Upper lobe of left lung (tissue), 6 donors: ENCODE measurements around the gene NPC1L1. TPM values are rescaled to one million over a fixed set of nuclear protein-coding genes. Genes with fewer than 3 reads are reported as not detected.
A peak's percentile ranks its signal among the peaks of the same experiment; 100 is the strongest.

Experiments
- ATAC-seq, 2 donors: fragments of 200-7000 bp; cut with Tn5 transposase; one replicate each; pipeline ENCODE4 v1.9.1; 2022; ENCODE audit warnings: mild to moderate bottlenecking in 2 of 2, moderate library complexity in 2 of 2; ENCODE audit not compliant: low FRiP score in 2 of 2
- DNase-seq, 2 donors: peaks; one replicate each; pipeline ENCODE4 v3.0.0-alpha.2; 2019 to 2020
- H3K27ac ChIP-seq, 4 donors: fragments of 200-600 bp; sonication (generic); one replicate each; pipeline ENCODE4 v1.5.1; 2016 to 2019
- H3K27me3 ChIP-seq, 4 donors: fragments of 200-600 bp; sonication (generic); one replicate each; pipeline ENCODE4 v1.5.1; 2017 to 2019
- H3K36me3 ChIP-seq, 4 donors: fragments of 200-600 bp; sonication (generic); one replicate each; pipeline ENCODE4 v1.5.1; 2016 to 2019
- H3K4me1 ChIP-seq, 4 donors: fragments of 200-600 bp; sonication (generic); one replicate each; pipeline ENCODE4 v1.5.1; 2018 to 2019
- H3K4me3 ChIP-seq, 4 donors: fragments of 200-600 bp; sonication (generic); one replicate each; pipeline ENCODE4 v1.5.1; 2017 to 2019; ENCODE audit warnings: mild to moderate bottlenecking in 2 of 4, moderate library complexity in 1 of 4
- H3K9me3 ChIP-seq, 4 donors: fragments of 200-600 bp; sonication (generic); one replicate each; pipeline ENCODE4 v1.5.1; 2018 to 2019
- EP300 ChIP-seq, 4 donors: sonication (generic); formaldehyde crosslinking; IDR thresholded peaks; one replicate each; pipeline ENCODE4 v1.5.1; 2017; ENCODE audit warnings: antibody characterized with exemption in 4 of 4, control low read depth in 2 of 4
- POLR2A ChIP-seq, 4 donors: fragments of 450-650 bp; IDR thresholded peaks; one replicate each; pipeline ENCODE4 v1.5.1; 2016 to 2017; ENCODE audit warnings: antibody characterized with exemption in 4 of 4, mild to moderate bottlenecking in 2 of 4
- POLR2AphosphoS5 ChIP-seq, 2 donors: sonication (generic); formaldehyde crosslinking; IDR thresholded peaks; one replicate each; pipeline ENCODE4 v1.5.1; 2017; ENCODE audit warnings: antibody characterized with exemption in 2 of 2
- WGBS, 2 donors: methylation state at CpG; one replicate each; pipeline ENCODE4 v1.1.5; 2017 to 2018; 5-methylcytosine and 5-hydroxymethylcytosine counted together
- total RNA-seq, 6 donors: library from RNA; depleted of rRNA in 4 of 6; stranded (reverse); fragments of >200 nt in 4 of 6; gene quantifications; one replicate each; pipeline versions ENCODE4 v1.1.0 to v1.2.1, GENCODE V29; 2016 to 2021
- TF ChIP-seq, protein P1 (sequence below), 6 experiments: fragments of 450-650 bp in 4 of 6; fragments of 200-600 bp in 2 of 6; sonication (generic) in 2 of 6; IDR thresholded peaks; one replicate each; pipeline ENCODE4 v1.5.1; 2016 to 2019; ENCODE audit warnings: antibody characterized with exemption in 6 of 6
- donor health status: DM: no; HTN: no; CAD: no; lungs with moderate emphysema.
- donor health status: DM: no; HTN: yes; CAD: no; lungs with severe emphysema.

NPC1L1 gene, protein sequence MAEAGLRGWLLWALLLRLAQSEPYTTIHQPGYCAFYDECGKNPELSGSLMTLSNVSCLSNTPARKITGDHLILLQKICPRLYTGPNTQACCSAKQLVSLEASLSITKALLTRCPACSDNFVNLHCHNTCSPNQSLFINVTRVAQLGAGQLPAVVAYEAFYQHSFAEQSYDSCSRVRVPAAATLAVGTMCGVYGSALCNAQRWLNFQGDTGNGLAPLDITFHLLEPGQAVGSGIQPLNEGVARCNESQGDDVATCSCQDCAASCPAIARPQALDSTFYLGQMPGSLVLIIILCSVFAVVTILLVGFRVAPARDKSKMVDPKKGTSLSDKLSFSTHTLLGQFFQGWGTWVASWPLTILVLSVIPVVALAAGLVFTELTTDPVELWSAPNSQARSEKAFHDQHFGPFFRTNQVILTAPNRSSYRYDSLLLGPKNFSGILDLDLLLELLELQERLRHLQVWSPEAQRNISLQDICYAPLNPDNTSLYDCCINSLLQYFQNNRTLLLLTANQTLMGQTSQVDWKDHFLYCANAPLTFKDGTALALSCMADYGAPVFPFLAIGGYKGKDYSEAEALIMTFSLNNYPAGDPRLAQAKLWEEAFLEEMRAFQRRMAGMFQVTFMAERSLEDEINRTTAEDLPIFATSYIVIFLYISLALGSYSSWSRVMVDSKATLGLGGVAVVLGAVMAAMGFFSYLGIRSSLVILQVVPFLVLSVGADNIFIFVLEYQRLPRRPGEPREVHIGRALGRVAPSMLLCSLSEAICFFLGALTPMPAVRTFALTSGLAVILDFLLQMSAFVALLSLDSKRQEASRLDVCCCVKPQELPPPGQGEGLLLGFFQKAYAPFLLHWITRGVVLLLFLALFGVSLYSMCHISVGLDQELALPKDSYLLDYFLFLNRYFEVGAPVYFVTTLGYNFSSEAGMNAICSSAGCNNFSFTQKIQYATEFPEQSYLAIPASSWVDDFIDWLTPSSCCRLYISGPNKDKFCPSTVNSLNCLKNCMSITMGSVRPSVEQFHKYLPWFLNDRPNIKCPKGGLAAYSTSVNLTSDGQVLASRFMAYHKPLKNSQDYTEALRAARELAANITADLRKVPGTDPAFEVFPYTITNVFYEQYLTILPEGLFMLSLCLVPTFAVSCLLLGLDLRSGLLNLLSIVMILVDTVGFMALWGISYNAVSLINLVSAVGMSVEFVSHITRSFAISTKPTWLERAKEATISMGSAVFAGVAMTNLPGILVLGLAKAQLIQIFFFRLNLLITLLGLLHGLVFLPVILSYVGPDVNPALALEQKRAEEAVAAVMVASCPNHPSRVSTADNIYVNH (N-terminal part only)
- under 1 TPM in 3 of 6 donors, not detected in 3; 0.06 to 0.55 (median 0.30) TPM for total RNA-seq

DNA sequence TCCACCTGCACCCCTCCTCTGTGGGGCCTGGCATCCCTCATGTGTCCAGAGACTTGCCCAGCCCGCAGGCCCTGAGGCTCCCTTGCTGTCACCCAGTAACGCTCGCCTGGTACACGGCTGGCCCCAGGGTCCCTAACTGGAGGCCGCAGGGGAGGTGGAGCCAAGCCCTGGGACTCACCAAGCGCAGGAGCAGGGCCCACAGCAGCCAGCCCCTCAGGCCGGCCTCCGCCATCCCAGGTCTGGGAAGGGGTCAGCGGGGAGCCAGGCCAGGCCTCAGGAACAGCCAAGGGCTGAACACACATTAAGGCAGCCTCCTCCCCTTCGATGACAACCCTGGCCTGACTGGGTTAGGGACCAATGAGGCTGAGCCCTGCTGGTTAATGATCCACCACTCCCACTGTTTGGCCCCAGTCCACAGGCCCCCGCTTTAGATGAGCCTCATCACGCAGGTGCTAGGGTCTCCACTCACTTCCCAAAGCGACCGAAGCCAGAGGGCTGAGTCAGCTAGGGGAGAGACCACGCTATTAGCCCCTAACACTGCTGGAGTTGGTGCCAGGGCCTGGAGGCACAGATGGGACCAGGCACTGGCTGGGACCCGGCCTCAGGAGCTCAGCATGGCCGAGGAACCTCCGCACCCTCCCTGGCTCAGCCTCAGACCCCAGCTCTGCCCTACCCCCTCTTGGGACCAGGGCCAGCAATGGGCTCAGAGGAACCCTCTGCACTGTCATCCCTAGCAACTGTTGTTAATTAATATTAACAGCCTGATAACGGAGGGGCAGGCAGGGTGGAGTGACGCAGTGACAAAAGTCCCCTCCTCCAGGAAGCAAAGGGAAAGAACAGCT is at the start of gene NPC1L1:
Gene NPC1L1, minus strand, starts transcription at position 303 of the 842 bp plus-strand sequence. Its CDS starts 71 bp downstream, at position 232.
- ATAC-seq (no peak), DNase-seq (peak in 1 of 2 donors; percentile 60)
- Histone ChIP-seq H3K9me3 (no peaks in the 10 kb centered on the region), H3K27ac (no peak within 1 kb of the TSS), H3K27me3 (no peaks in the 10 kb centered on the region), H3K4me1 (peaks cover 0 to 5% (median 0%) of the 10 kb centered on the region in 4 donors), H3K36me3 (no peaks in the 10 kb centered on the region), H3K4me3 (no peak within 1 kb of the TSS)
- TF ChIP-seq, protein P1, sequence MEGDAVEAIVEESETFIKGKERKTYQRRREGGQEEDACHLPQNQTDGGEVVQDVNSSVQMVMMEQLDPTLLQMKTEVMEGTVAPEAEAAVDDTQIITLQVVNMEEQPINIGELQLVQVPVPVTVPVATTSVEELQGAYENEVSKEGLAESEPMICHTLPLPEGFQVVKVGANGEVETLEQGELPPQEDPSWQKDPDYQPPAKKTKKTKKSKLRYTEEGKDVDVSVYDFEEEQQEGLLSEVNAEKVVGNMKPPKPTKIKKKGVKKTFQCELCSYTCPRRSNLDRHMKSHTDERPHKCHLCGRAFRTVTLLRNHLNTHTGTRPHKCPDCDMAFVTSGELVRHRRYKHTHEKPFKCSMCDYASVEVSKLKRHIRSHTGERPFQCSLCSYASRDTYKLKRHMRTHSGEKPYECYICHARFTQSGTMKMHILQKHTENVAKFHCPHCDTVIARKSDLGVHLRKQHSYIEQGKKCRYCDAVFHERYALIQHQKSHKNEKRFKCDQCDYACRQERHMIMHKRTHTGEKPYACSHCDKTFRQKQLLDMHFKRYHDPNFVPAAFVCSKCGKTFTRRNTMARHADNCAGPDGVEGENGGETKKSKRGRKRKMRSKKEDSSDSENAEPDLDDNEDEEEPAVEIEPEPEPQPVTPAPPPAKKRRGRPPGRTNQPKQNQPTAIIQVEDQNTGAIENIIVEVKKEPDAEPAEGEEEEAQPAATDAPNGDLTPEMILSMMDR (IDR thresholded peaks at IDR 0.05) = no peak
- TF ChIP-seq EP300 (IDR thresholded peaks at IDR 0.05) (no peak), POLR2A (IDR thresholded peaks at IDR 0.05) (no peak), POLR2AphosphoS5 (IDR thresholded peaks at IDR 0.05) (no peak)
- 85 to 94% methylated on average over 9 to 11 of the region's 20 CpGs for WGBS, 2 donors

DNA sequence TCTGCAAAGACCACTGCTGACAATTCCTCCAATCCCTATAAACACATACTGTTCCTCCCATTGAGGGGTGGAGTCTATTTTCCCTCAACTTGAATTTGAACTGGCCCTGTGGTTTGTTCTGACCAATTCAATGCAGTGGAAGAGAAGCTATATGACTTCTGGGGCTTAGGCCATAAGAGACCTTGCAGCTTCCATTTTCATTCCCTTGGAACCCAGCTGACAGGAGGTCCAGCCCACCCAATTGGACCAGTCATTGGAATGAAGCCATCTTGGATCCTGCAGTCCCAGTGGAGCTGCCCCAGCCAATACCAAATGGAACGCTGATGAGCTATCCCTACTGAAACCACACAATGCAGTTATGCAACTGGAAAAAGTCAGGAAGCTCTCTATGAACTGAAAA is 49.8 kb upstream of the NPC1L1 start:
- no peak for ATAC-seq
- no peaks in the 10 kb centered on the region for H3K36me3 ChIP-seq
- no peak overlapping the region for H3K4me3 ChIP-seq
- H3K4me1 ChIP-seq = peaks cover 0 to 6% (median 0%) of the 10 kb centered on the region in 4 donors
- no peaks in the 10 kb centered on the region for H3K9me3 ChIP-seq
- no peak overlapping the region for H3K27ac ChIP-seq
- no peak for DNase-seq
- H3K27me3 ChIP-seq = no peaks in the 10 kb centered on the region
- 79 to 80% methylated on average over 1 of the region's 1 CpG for WGBS, 2 donors
- TF ChIP-seq EP300 (IDR thresholded peaks at IDR 0.05) (no peak), POLR2A (IDR thresholded peaks at IDR 0.05) (no peak), POLR2AphosphoS5 (IDR thresholded peaks at IDR 0.05) (no peak)
- TF ChIP-seq, protein P1 (IDR thresholded peaks at IDR 0.05) = no peak

DNA sequence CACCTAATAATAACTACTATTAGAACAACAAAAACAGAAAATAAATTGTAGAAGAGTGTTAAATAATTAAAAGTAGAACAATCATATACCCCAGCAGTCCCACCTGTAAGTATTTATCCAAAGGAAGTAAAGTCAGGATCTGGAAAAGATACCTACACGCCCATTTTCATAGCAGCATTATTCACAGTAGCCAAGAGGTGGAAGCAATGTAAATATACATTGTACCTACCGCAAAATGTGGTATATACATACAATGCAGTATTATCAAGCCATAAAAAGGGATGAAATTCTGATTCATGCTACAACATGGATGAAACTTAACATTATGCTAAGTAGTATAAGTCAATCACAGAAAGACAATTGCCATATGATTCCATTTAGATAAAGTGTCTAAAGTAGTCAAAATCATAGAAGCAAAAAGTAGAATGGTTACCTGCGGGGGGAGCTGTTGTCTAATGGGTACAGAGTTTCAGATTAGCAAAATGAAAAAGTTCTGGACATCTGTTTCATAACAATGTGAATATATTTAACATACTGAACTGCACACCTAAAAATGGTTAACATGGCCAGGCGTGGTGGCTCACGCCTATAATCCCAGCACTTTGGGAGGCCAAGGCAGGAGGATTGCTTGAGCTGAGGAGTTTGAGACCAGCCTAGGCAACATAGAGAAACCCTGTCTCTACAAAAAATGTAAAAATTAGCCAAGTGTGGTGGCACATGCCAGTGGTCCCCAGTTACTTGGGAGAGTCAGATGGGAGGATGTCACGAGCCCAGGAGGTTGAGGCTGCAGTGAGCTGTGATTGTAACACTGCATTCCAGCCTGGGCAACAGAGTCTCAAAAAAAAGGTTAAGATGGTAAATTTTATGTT is 46.9 kb upstream of the NPC1L1 start:
- 24 to 28% methylated on average over 6 of the region's 6 CpGs for WGBS, 2 donors
- H3K27me3 ChIP-seq = no peaks in the 10 kb centered on the region
- no peaks in the 10 kb centered on the region for H3K36me3 ChIP-seq
- TF ChIP-seq, protein P1 (IDR thresholded peaks at IDR 0.05) = peak; percentile 24 to 69 (median 58)
- TF ChIP-seq POLR2AphosphoS5 (IDR thresholded peaks at IDR 0.05) = no peak
- DNase-seq (peak in 1 of 2 donors; percentile 34), ATAC-seq (peak; percentile 57 to 88)
- peaks cover 0 to 9% (median 1%) of the 10 kb centered on the region in 4 donors for H3K4me1 ChIP-seq
- no peak overlapping the region for H3K27ac ChIP-seq
- no peaks in the 10 kb centered on the region for H3K9me3 ChIP-seq
- H3K4me3 ChIP-seq = no peak overlapping the region
